ENCODE results near the gene CALY.

CALY gene

DNA sequence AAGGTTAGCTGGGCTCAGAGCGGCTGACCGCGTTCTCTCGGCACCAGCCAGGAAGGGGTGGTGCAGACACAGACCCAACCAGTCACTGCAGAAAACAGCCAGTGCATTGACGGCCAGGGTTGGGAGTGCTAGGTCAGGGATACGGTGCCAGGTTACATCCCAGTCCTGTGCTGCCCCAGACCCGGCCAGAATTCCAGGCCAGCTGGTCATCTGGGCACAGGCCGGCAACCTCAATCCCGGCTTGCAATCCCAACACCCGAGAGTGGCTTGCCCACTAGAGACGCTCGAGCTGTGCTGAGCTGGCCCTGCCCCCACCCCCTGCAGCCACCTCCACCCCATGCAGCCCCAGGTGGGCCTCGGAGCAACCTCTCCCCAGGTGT, 14.2 kb upstream of the CALY start:
- no peak for DNase-seq

- no peak for DNase-seq
These were observed 13.7 kb upstream of the CALY start for GRCh38 chr10:133350283-133350949.

DNA sequence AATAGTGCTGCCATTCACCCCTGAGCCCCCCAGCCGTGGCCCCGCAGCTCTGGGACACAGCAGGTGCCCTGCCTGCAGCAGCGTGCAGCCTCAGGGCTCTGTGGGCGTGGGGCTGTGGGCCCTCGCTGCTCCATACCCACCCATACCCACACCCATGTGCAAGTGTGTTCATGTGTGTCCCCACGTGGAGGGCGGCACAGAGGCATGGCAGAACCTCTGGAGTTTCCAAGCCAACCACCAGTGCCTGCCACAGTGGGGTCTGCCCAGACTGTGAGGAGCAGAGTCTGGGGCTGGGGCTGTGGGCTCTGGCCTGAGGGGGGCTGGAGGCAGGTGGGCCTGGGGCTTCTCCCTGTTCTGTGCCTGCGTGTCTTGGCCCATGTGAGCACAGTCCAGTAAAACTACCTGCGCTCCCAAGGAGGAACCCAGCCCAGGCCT, 12.9 kb upstream of the CALY start:
- DNase-seq, result no peak

- DNase-seq, result no peak
These were observed 12.5 kb upstream of the CALY start for GRCh38 chr10:133349160-133349568.

GRCh38 chr10:133347710-133348517, 11.2 kb upstream of the CALY start:
- no peak for DNase-seq

GRCh38 chr10:133346413-133346812, 9.7 kb upstream of the CALY start:
- no peak for DNase-seq

DNA sequence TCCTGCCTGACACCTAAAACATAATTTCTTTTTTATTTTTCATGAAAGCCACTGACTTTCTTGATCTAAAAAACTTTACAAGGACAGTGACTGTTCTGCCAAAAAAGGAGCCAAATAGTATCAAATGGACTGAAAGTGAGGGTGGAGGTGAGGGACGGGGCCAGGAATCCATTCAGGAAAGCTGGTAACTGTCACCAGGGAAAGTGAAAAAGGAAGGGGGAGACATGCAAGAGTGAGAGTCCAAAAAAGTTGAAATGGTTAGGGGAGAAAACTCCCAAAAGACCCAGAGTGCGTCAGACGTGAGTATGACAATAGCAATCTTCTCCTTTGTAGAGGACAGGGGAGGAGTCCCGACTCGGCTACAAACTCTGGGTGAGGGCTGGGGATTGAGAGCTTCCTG, 7.5 kb upstream of the CALY start:
- DNase-seq, result no peak

DNA sequence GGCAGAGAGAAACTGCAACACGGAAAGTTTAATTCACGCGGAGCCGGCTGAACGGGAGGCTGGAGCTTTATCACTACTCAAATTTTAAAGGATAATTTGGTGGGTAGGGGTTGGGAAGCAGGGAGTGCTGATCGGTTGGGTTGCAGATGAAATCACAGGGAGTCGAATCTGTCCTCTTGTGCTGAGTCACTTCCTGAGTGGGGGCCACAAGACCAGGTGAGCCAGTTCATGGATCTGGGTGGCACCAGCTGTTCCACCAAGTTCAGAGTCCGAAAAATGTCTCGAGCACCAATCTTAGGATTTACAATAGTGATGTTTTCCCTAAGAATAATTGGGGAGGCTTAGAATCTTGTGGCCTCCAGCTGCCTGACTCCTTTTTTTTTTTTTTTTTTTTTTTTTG, 6.9 kb upstream of the CALY start:
- no peak for DNase-seq

- DNase-seq, result no peak
These were observed 6.2 kb upstream of the CALY start for GRCh38 chr10:133342942-133343341.

- no peak for DNase-seq
These were observed 5.3 kb upstream of the CALY start for GRCh38 chr10:133341983-133342382.

- DNase-seq, result no peak
These were observed 3.1 kb upstream of the CALY start for GRCh38 chr10:133339708-133340380.

- DNase-seq, result no peak
These were observed 1.7 kb upstream of the CALY start for GRCh38 chr10:133338080-133339071.

- DNase-seq, result no peak
These were observed 652 bp upstream of the CALY start for GRCh38 chr10:133337370-133337725.

GRCh38 chr10:133336118-133336576, 549 bp downstream of the CALY start:
- DNase-seq, result no peak

DNA sequence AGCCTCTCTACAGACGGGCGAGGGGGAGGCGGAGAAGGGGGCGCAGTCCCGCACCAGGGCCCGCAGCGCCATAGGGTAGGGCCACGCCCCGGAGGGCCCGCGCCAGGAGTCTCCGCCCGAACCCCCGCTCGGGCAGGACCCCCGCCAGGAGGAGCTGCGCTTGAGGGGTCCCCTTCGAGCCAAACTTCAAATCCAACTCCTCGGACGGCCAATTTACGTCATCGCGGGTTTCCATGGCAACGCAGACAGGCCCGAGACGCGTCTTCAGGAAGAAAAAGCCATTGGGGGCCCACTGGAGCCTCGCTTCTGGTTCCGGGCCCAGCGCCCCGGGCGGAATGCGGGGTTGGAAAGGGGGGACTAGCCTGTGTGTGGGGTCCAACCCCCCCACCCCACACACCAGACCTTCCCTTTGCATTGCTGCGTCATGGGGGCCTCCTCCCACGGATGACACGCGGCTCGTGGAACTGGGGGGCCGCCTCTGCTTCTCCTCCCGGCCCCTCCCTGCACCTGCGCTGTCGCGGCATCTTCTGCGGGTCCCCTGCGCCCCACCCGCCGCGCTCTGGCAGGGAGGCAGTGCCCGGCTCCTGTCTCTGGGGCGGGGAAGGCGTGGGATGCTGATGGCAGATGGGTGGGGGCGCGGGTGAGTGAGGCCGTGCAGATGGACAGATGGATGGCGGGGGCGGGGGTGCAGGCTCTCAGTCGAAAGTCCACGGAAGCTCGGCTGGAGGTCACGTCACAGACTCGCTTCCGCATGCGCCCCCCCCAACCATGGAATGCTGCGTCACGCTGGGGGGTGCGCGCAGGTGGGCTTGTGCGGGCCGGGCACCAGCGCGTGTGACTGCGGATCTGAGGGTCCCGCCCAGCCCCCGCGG, 1.2 kb downstream of the CALY start:
- peak; percentile 88 for DNase-seq

- DNase-seq, result no peak
These were observed 2.0 kb downstream of the CALY start for GRCh38 chr10:133334503-133335245.

GRCh38 chr10:133332936-133333699, 3.6 kb downstream of the CALY start:
- DNase-seq, result no peak

DNA sequence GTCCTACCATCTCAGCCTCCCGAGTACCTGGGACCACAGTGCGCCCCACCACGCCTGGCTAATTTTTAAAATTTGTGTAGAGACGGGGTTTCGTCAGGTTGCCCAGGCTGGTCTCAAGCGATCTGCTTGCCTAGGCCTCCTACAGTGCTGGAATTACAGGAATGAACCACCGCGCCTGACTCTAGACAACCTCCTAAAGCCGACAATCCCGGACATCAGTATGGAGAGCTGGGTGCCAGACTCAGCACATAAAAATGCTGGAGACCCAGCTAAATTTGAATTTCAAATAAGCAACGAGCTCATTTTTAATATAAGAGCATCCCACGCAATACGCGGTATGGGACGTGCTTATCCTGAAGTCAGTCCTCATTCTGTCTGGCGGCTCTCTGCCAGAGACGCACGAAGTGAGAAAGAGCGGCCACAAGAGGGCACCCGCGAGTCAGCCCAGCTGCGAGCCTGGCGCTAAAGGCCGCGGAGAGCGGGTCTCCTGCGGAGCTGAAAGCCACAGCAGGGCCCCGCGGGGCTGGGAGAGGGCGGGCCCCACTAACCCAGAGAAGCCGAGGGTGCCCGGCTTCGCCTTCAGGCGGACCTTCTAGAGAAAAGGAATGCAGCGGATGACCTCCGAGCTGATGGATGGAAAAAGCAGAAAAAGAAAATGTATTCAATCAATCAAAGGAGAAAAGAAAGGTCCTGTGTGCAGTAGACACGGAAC, 7.0 kb downstream of the CALY start:
- DNase-seq, result peak; percentile 87

Measured in CD4-positive, alpha-beta T cell treated with Interleukin-21 for 1 hour (primary cell).